Prostate gland (tissue), 2 donors: ENCODE data around the gene MYO1D.

Experiments used
- POLR2A ChIP-seq: fragments of 450-650 bp; IDR thresholded peaks from one replicate; pipeline ENCODE4 v1.6.1; 2016; ENCODE audit warnings: antibody characterized with exemption, mild to moderate bottlenecking
- POLR2AphosphoS5 ChIP-seq: sonication (generic); formaldehyde crosslinking; IDR thresholded peaks from one replicate; pipeline ENCODE4 v1.6.1; 2017; ENCODE audit warnings: antibody characterized with exemption
- TF ChIP-seq, protein P1 (sequence below), 4 experiments: fragments of 200-600 bp in 2 of 4; fragments of 450-650 bp in 2 of 4; sonication (generic) in 2 of 4; IDR thresholded peaks; 1 replicate in 3 of 4; 2 replicates in 1 of 4; pipeline ENCODE4 v1.5.1; 2016 to 2019; ENCODE audit warnings: antibody characterized with exemption in 4 of 4, mild to moderate bottlenecking in 2 of 4, moderate library complexity in 2 of 4

DNA sequence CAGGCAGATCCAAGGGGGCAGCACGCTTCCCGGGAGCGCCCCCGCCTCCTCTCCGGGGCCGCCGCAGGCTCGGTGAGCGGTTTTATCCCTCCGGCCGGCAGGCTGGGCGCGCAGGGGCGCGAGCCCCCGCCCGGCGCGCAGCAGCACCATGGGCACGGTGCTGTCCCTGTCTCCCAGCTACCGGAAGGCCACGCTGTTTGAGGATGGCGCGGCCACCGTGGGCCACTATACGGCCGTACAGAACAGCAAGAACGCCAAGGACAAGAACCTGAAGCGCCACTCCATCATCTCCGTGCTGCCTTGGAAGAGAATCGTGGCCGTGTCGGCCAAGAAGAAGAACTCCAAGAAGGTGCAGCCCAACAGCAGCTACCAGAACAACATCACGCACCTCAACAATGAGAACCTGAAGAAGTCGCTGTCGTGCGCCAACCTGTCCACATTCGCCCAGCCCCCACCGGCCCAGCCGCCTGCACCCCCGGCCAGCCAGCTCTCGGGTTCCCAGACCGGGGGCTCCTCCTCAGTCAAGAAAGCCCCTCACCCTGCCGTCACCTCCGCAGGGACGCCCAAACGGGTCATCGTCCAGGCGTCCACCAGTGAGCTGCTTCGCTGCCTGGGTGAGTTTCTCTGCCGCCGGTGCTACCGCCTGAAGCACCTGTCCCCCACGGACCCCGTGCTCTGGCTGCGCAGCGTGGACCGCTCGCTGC, 389.3 kb downstream of the MYO1D start:
- TF ChIP-seq, protein P1, sequence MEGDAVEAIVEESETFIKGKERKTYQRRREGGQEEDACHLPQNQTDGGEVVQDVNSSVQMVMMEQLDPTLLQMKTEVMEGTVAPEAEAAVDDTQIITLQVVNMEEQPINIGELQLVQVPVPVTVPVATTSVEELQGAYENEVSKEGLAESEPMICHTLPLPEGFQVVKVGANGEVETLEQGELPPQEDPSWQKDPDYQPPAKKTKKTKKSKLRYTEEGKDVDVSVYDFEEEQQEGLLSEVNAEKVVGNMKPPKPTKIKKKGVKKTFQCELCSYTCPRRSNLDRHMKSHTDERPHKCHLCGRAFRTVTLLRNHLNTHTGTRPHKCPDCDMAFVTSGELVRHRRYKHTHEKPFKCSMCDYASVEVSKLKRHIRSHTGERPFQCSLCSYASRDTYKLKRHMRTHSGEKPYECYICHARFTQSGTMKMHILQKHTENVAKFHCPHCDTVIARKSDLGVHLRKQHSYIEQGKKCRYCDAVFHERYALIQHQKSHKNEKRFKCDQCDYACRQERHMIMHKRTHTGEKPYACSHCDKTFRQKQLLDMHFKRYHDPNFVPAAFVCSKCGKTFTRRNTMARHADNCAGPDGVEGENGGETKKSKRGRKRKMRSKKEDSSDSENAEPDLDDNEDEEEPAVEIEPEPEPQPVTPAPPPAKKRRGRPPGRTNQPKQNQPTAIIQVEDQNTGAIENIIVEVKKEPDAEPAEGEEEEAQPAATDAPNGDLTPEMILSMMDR (IDR thresholded peaks at IDR 0.05): no peak
- no peak for TF ChIP-seq POLR2A
- no peak for TF ChIP-seq POLR2AphosphoS5
